IPS-18a (cell line): ENCODE results near the gene HDAC4.
A peak's percentile ranks its signal among the peaks of the same experiment; 100 is the strongest.
"Not testable (repeated sequence)": the region's sequence is repeated elsewhere in the genome, so short reads cannot be mapped to it uniquely, and the experiment has no call there.

Experiments
- H3K27ac ChIP-seq: one replicate; pipeline ENCODE4 v1.5.1; 2013; ENCODE audit warnings: low read length
- H3K27me3 ChIP-seq: one replicate; pipeline ENCODE4 v1.6.1; 2013; ENCODE audit warnings: mild to moderate bottlenecking, low read length; ENCODE audit not compliant: control insufficient read depth, insufficient read depth
- H3K36me3 ChIP-seq: one replicate; pipeline ENCODE4 v1.6.1; 2013; ENCODE audit warnings: low read depth, low read length; ENCODE audit not compliant: control insufficient read depth
- H3K4me1 ChIP-seq: one replicate; pipeline ENCODE4 v1.6.1; 2013; ENCODE audit warnings: low read depth, low read length; ENCODE audit not compliant: control insufficient read depth
- H3K4me3 ChIP-seq: one replicate; pipeline ENCODE4 v1.5.1; 2013; ENCODE audit warnings: low read length
- H3K9ac ChIP-seq: one replicate; pipeline ENCODE4 v1.6.1; 2013; ENCODE audit warnings: mild to moderate bottlenecking, low read length, moderate library complexity
- H3K9me3 ChIP-seq: one replicate; pipeline ENCODE4 v1.6.1; 2013; ENCODE audit warnings: low read depth, low read length; ENCODE audit not compliant: control insufficient read depth

The HDAC4 gene

DNA sequence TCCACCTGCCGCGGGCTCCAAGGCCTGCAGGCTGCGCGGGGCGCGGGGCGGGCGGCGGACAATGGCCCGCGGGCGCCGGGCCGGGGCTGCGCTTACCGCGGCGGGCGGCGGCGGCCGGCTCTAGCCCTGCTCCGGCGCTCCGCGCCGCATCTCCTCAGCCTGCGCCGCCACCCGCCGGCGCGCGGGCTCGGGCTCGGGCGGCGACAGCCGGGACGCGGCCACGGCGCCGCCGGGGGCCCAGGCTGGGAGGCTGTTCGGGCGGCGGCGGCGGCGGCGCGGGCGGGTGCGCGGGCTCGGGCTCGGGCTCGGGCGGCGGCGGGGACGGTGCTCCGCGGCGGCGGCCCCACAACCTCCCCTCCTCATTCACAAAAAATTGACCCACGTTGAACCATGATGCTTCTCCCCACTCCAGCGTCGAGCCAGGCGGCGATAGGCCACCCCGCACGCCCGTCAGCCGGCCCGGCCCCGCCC lies at the start of gene HDAC4:
Gene HDAC4 (minus strand): TSS at position 425 of the 471 bp plus-strand sequence. CDS start 48,321 bp downstream, outside the sequence.
- peak within 1 kb of the TSS; percentile 98 for H3K9ac ChIP-seq
- peak within 1 kb of the TSS; percentile 88 for H3K4me3 ChIP-seq
- H3K27ac ChIP-seq, result peak within 1 kb of the TSS; percentile 99
- no peaks in the 10 kb centered on the region for H3K9me3 ChIP-seq
- H3K36me3 ChIP-seq, result no peaks in the 10 kb centered on the region
- no peaks in the 10 kb centered on the region for H3K27me3 ChIP-seq
- H3K4me1 ChIP-seq, result peaks cover 24% of the 10 kb centered on the region

DNA sequence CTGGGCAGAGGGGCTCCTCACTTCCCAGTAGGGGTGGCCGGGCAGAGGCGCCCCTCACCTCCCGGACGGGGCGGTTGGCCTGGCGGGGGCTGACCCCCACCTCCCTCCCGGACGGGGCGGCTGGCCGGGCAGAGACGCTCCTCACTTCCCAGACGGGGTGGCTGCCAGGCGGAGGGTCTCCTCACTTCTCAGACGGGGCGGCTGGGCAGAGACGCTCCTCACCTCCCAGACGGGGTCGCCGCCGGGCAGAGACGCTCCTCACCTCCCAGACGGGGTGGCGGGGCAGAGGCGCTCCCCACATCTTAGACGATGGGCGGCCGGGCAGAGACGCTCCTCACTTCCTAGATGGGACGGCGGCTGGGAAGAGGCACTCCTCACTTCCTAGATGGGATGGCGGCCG lies 48.6 kb upstream of the HDAC4 start:
- H3K9me3 ChIP-seq, result peaks cover 26% of the 10 kb centered on the region
- not testable (repeated sequence) for H3K36me3 ChIP-seq, H3K27ac ChIP-seq, H3K4me3 ChIP-seq, H3K27me3 ChIP-seq, H3K9ac ChIP-seq, H3K4me1 ChIP-seq

DNA sequence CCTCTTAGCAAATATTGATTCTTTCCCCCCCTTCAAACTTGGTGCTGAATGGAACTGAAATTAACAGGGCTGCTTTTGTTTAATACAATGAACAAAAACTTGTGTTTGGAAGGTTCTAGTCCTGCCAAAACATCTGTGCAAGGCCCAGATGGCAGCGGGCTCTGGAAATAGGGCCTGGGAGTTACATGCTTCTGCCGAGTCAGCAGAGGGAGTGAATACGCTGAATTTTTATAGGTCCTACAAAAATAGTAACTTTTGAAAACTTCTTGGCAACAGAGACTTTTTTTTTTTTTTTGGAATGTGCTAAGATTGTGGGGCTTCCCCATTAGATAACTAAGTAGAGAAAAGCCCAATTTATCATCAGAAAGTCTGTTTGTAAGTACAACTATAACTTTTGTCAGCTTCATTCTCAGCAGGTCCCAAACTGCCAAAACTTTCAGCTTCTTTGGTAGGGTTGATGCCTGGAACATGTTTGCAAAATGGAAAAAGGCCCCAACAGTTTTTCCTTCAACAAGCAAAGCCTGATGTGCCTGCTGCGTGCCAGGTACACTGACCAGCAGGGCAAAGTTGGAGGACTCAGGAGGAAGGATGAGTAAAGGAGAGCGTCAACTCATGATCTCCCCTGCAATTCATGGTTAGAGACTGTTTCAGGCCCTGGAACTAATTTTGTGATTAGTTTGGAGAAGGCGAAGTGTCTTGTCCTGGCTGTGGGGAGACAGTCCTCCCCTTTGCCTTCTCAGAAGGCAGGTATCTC lies 45.1 kb upstream of the HDAC4 start:
- H3K9ac ChIP-seq, result no peak overlapping the region
- peaks cover 13% of the 10 kb centered on the region for H3K27me3 ChIP-seq
- H3K4me1 ChIP-seq, result peaks cover 8% of the 10 kb centered on the region
- H3K36me3 ChIP-seq, result no peaks in the 10 kb centered on the region
- H3K9me3 ChIP-seq, result peaks cover 4% of the 10 kb centered on the region
- no peak overlapping the region for H3K4me3 ChIP-seq
- H3K27ac ChIP-seq, result no peak overlapping the region

DNA sequence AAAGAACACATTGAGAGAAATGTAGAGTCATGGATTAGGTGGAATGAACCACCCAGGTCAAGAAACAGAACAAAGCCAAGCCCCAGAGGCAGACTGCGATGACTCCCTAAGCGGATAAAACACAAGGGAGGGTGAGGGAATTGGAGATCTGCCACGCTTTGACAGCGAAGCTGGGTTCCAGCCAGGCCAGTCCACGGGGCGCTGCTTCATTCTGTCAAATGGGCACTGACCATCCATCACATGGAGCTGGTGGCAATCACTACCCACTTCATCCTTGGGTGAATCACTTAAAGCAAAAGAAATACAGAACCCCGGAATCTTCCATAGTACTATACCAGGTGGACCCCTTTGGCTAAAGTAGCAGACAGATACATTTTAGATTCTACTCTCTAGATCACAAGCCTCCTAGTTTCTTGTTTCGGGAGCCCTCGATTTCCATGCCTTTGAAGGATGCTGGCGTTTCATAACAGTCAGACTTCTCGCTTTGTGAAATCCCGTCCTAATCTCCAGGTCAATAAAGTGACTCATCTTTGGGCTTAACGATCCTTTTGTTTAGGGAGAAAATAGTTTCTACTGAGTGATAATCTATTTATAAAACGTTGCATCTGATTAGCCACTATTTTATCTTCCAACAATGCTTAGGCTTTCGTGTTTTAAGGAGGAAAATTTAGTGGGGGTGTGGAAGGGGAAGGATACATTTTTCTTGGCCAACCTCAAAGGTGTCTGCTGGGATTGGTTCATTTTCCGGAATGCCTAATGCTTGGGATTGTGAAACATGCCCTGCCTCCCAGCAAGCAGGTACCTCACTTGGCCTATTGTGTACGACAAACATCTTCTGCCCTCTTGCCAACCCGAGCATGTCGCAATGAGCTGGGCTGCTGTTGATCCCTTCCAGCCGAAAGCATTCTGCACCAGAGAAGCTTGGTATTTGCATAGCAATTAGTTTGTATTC lies 44.1 kb upstream of the HDAC4 start:
- H3K4me3 ChIP-seq, result no peak overlapping the region
- H3K36me3 ChIP-seq, result no peaks in the 10 kb centered on the region
- H3K9me3 ChIP-seq, result no peaks in the 10 kb centered on the region
- H3K27ac ChIP-seq, result no peak overlapping the region
- H3K4me1 ChIP-seq, result peaks cover 15% of the 10 kb centered on the region
- no peak overlapping the region for H3K9ac ChIP-seq
- H3K27me3 ChIP-seq, result peaks cover 19% of the 10 kb centered on the region

DNA sequence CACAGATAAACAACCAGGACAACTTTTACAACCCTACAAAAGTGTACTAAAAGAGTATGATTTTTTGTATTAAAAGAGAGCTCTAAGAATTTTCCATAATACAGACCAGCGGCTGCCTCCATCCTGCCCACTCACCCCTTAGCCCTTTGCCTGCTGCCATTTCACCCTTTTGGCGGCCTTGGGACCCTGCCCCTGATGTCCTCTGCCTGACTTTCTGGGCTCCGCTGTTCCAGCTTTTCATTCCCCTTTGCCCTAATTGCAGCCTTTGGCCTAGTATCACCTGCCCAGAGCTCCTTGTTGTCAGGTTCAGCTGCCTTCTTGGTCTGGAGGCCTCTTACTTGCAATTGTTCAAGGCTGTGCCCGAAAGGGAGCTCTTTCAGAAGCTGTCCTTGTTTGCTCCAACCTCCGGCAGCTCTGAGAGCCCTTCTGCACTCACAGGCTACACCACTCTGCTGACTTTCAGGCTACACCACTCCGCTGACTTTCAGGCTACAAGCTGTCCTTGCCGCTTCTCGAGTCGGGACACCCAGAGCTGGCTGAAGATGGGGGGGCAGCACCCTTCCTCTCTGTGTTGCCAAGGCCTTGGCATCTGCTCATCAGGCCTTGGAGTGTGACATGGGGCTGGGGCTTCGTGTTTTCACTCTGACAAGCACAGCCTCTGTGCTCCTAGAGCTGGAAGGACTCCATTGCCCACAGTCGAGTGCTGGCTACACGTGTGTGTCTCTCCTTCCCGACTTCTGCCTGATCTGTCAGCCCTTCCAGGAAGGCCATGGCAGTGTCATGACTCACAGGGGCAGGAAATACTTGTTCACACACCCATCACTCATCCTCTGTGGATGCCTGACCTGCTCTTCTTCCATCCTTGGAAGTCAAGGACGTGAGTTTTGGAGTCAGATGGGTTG lies 43.1 kb upstream of the HDAC4 start:
- Histone ChIP-seq H3K4me1 (peaks cover 16% of the 10 kb centered on the region), H3K9ac (no peak overlapping the region), H3K36me3 (no peaks in the 10 kb centered on the region), H3K4me3 (no peak overlapping the region), H3K27me3 (peaks cover 28% of the 10 kb centered on the region), H3K27ac (no peak overlapping the region), H3K9me3 (no peaks in the 10 kb centered on the region)

DNA sequence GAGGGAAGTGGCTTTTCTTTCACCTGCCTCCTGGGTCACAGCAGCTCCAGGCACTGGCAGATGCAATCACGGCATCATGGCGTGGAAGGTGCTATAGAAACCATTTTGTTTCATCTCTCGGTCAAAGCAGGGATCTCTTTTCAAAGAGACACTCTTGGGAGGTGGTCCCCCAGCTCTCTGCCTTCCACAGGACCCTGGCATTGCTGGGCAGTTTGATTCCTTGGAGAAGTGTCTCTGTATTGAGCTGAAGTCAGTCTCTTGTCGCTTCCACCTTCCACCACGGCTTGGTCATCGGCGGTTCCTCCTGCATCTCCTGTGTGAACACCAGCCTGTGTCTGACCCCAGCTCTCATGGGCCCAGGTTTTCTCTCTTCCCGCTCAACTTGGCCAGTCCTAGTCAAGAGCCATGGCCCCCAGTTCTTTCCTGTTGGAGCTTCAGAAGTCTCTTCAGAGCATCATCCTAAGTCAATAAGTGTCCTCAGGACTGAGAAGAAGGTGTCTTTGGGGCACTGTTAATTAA lies 42.3 kb upstream of the HDAC4 start:
- Histone ChIP-seq H3K4me1 (peaks cover 16% of the 10 kb centered on the region), H3K9me3 (no peaks in the 10 kb centered on the region), H3K4me3 (no peak overlapping the region), H3K27ac (no peak overlapping the region), H3K27me3 (peaks cover 34% of the 10 kb centered on the region), H3K36me3 (no peaks in the 10 kb centered on the region), H3K9ac (no peak overlapping the region)

DNA sequence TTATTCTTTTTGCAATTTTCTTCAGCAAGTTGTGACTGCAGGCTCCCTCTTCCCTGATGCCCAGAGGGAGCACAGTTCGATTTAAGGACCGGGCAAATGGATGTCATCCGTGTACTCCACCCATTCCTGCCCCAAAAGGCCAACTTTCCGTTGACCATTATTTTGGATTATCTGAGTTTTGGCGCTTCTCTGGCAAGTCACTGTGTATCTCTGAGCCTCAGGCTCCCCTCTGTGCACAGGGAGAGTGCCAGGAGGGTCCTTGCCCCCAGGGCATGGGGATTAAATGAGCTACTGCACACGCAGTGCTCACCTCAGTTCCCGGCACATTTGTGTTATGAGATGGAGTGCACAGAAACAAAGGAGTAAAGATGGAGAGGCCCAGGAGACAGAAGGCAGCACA lies 41.4 kb upstream of the HDAC4 start:
- H3K9me3 ChIP-seq, result no peaks in the 10 kb centered on the region
- H3K4me3 ChIP-seq, result no peak overlapping the region
- no peaks in the 10 kb centered on the region for H3K36me3 ChIP-seq
- no peak overlapping the region for H3K27ac ChIP-seq
- H3K9ac ChIP-seq, result no peak overlapping the region
- peaks cover 34% of the 10 kb centered on the region for H3K27me3 ChIP-seq
- H3K4me1 ChIP-seq, result peaks cover 16% of the 10 kb centered on the region

DNA sequence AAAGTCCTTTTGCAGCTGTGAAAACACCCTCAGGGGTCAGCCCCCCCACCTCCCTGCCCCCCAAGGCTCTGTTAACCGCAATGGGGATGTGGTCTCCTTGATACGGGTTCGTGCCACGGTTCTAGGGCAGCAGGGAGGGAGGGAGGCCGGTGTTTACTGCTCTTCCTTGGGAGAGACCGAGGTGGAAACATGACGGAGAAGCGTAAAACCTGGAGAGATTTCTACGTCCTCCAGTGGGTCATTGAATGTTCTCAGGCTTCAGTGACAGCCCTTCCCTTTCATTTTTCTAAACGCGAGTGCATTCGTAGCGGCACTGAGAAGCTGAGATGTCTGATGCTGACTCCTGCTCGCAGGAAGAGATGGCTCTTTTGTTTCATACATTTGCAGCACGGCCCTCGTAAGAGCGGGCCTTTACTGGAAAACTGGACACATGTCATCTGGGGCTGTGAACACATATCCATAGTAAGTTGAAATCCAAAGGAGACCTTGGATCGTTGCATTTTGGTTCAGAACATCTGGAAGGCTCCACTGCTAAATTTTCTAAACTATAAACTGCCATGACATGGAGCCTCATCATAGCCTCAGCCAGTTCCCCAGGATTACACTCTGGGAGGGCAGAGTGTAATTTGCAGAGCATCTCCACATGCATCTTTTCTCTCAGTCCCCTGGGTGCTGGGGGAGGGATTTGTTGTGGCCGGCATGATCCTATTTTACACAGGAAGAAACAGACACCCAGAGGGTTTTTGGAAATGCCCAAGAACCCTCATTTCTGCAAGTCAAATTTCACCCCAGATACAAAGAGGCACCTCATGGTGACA lies 40.6 kb upstream of the HDAC4 start:
- H3K27ac ChIP-seq, result no peak overlapping the region
- peaks cover 34% of the 10 kb centered on the region for H3K27me3 ChIP-seq
- H3K9ac ChIP-seq, result no peak overlapping the region
- no peaks in the 10 kb centered on the region for H3K36me3 ChIP-seq
- H3K4me3 ChIP-seq, result peak overlapping the region; percentile 43
- peaks cover 16% of the 10 kb centered on the region for H3K4me1 ChIP-seq
- H3K9me3 ChIP-seq, result no peaks in the 10 kb centered on the region

DNA sequence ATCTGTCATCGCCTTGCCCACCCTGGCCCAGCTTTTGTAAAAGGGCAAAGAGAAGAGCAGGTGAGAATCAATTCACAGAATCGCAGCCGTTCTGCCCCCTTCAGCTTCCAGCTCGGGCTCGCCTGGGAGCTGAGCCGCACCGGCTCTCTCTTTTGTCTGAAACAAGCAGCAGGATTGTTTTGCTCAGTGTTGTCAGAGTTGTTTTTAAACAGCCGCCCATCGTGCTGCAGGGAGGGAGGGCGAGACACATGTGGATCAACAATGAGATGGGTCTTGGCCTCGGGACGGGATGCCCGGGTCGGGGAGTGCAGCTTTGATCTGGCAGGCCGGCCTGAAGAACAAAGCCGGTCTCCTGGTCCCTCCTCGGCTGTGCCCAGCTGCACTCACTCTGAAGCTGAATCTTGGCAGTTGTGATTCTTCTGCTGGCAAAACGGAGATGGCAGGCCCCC lies 39.7 kb upstream of the HDAC4 start:
- H3K9me3 ChIP-seq, result no peaks in the 10 kb centered on the region
- H3K4me3 ChIP-seq, result peak overlapping the region; percentile 43
- H3K9ac ChIP-seq, result peak overlapping the region; percentile 5
- peaks cover 34% of the 10 kb centered on the region for H3K27me3 ChIP-seq
- no peaks in the 10 kb centered on the region for H3K36me3 ChIP-seq
- no peak overlapping the region for H3K27ac ChIP-seq
- peaks cover 16% of the 10 kb centered on the region for H3K4me1 ChIP-seq

DNA sequence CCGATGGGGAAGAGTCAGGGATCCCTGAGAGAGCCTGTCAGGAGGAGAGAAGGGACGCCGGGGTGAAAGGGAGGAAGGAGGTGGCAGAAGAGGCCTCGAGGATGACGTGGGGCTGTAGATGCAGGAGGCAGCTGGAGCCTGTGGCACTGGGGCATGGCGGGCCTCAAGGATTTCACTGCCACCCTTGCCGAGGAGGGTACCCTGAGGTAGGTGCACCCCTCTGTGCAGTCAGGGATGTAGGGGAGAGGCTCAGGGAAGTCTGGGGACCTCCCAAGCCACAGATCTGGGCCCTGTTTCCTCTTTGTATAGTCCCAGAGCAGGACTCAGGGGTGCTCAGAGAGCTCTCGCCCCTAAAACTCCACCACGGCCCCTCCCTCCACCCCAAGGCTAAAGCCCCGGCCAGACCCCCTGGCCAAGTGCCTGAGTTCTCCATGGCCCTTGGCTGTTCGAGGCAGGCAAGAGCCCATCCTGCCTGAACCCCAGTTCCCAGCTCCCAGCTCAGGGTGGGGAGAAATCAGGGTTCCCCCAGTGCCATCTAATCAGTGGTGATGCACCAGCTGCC lies 39.0 kb upstream of the HDAC4 start:
- H3K36me3 ChIP-seq, result no peaks in the 10 kb centered on the region
- peaks cover 34% of the 10 kb centered on the region for H3K27me3 ChIP-seq
- H3K9ac ChIP-seq, result peak overlapping the region; percentile 5

More for the DNA sequence above, 39.0 kb upstream of the HDAC4 start:
- H3K4me3 ChIP-seq, result peak overlapping the region; percentile 43
- H3K27ac ChIP-seq, result no peak overlapping the region
- H3K4me1 ChIP-seq, result peaks cover 16% of the 10 kb centered on the region
- no peaks in the 10 kb centered on the region for H3K9me3 ChIP-seq
